ENCODE measurements around the gene NFATC4. TPM values are rescaled to one million over a fixed set of nuclear protein-coding genes. Genes with fewer than 3 reads are reported as not detected.
"Not testable (repeated sequence)": the region's sequence is repeated elsewhere in the genome, so short reads cannot be mapped to it uniquely, and the experiment has no call there.

Gene NFATC4
- 67.2 TPM for total RNA-seq

DNA sequence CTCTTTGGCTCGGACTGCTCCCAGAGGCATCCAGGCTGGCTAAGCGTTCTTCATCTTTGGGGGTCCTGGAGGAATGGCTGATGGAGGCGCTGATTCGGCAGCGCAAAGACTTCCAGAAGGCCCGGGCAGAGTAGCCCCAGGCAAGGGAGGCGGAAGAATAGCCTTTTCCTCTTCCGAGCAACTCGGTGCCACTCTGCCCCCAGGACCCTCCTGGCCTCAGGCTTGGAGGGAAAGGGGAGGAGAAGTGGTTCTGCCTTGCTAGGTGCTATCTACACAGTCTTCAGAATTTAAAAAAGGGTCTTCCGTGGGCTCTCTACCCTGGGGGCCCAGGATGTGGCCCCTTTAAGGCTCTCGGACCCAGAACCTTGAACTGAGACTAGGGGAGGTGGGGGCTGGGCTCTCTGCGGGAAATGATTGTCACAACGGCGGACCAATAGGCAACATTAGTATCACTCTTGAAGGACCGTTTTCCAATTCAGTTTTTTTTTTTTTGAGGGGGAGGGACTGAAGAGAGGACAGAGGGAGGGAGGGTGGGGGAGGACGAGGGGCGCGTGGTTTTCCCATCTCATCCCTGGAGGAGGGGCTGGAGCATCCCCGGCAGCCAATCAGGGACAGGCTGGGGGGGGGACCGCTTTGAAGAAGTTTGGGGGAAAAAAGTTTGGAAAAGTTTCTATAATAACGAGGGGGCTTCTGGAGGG, at the start of gene NFATC4:
TSS of gene NFATC4 (plus strand) at position 671 of the 698 bp plus-strand sequence. CDS start 157 bp downstream, outside the sequence.
- peak; percentile 85 for DNase-seq (ENCODE audit: low spot score)

DNA sequence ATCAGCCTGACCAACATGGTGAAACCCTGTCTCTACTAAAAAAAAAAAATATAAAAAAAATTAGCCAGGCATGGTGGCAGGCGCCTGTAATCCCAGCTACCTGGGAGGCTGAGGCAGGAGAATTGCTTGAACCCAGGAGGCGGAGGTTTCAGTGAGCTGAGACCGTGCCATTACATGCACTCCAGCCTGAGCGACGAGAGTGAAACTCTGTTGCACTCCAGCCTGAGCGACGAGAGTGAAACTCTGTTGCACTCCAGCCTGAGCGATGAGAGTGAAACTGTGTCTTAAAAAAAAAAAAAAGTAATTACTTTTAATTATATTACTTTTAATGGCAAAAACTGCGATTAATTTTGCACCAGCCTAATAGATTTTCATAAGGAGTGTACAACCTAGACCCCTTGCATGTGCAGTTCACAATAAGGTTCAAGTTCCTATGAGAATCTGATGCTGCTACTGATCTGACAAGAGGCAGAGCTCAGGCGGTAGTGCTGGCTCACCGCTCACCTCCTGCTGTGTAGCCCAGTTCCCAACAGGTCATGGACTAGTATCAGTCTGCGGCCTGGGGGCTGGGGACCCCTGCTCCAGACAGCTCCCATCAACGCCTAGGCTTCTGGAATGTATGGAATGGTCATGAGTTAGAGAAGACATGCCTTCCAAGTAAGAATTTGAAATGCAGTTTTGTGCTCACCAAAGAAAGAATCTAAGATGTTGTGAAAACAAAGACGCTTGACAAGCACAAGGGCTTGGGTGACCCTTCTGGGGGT, 46.6 kb upstream of the NFATC4 start:
- no peak for DNase-seq (ENCODE audit: low spot score)

DNA sequence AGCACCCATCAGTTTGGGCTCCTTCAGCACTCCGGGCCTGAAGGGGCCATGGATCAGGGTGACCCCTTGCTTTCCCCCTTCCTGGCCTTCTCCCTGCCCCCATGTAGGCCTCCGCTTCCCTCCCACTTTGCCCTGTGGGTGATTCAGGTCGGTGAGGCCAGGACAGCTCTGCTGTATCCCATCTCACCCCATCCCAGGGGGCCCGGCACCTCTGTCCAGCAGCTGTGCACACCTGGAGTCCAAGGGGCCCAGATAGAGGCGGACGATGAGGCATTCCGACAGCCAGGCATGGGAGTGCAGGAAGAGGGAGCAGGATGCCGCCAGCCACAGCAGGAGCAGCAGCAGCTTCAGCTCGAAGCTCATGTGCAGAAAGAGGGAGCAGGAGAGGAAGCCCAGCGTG, 45.3 kb upstream of the NFATC4 start:
- DNase-seq (ENCODE audit: low spot score): no peak

GRCh38 chr14:24323341-24323740, 44.6 kb upstream of the NFATC4 start:
- no peak for DNase-seq (ENCODE audit: low spot score)

- DNase-seq (ENCODE audit: low spot score): no peak
Observed at GRCh38 chr14:24324024-24324423, 44.0 kb upstream of the NFATC4 start.

GRCh38 chr14:24325041-24325530, 42.9 kb upstream of the NFATC4 start:
- no peak for DNase-seq (ENCODE audit: low spot score)

GRCh38 chr14:24325963-24326362, 42.0 kb upstream of the NFATC4 start:
- DNase-seq (ENCODE audit: low spot score): no peak

GRCh38 chr14:24327303-24327702, 40.7 kb upstream of the NFATC4 start:
- DNase-seq (ENCODE audit: low spot score): no peak

- DNase-seq (ENCODE audit: low spot score): not testable (repeated sequence)
Observed at GRCh38 chr14:24327914-24328313, 40.1 kb upstream of the NFATC4 start.

DNA sequence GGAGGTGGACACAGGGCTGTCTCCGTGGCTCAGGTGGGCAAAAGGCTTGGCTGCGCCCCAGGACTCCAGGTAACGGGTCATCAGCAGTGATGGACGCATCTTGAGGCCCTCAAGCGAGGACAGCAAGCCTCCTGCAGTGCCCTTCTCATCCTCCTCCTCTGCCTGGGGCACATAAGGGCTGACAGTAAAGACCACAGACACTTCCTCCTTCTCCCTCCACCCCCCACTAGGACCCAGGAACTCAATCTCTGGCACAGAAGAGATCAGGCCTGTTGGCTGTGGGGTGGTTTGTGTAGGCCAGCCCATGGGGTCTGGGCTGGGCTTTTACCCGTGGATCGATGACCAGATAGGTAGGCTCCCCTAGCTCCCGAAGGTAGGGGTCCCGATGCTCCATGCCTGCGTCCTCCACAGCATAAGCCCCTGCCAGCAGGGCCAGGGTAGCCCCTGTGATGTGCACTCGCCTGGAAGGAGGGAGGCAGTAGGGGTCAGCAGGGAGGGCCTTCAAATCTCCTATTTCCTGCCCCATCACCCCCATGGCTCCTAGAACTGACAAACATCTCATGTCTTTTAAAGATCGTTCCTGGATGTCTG, 38.8 kb upstream of the NFATC4 start:
- DNase-seq (ENCODE audit: low spot score): no peak

GRCh38 chr14:24329736-24330135, 38.2 kb upstream of the NFATC4 start:
- DNase-seq (ENCODE audit: low spot score): no peak

DNA sequence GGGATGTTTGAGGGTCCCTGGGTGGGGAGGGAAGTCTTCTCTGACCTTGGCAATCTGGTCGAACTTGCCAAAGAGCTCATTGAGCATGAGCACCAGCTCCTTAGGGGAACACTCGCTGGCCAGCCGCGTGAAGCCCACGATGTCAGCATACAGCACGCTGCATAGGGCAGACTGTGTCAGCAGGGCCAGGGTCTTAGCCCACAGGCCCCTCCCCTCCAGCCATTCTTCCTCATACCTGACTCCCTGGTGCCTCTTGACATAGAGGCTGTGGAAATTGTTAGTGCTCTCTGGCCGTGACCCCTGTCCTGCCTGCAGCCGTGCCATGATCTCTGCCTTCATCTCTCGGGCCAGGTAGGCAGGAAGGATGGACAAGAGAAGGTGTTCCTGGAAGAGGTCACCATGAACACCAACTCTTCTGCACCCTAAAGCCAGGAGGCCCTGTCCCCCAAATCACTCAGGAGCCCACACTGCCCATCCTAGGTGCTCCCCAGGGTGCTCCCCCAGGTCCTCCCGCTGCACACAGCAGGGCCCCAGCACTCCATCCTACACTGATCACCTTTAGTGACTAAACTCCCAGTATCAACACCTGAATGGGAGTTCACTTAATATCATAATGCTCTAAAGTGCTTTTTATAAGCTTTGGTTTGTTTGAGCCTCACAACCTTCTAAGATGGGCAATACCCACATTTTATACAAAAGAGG, 36.9 kb upstream of the NFATC4 start:
- no peak for DNase-seq (ENCODE audit: low spot score)

GRCh38 chr14:24331731-24332267, 36.2 kb upstream of the NFATC4 start:
- DNase-seq (ENCODE audit: low spot score): no peak

DNA sequence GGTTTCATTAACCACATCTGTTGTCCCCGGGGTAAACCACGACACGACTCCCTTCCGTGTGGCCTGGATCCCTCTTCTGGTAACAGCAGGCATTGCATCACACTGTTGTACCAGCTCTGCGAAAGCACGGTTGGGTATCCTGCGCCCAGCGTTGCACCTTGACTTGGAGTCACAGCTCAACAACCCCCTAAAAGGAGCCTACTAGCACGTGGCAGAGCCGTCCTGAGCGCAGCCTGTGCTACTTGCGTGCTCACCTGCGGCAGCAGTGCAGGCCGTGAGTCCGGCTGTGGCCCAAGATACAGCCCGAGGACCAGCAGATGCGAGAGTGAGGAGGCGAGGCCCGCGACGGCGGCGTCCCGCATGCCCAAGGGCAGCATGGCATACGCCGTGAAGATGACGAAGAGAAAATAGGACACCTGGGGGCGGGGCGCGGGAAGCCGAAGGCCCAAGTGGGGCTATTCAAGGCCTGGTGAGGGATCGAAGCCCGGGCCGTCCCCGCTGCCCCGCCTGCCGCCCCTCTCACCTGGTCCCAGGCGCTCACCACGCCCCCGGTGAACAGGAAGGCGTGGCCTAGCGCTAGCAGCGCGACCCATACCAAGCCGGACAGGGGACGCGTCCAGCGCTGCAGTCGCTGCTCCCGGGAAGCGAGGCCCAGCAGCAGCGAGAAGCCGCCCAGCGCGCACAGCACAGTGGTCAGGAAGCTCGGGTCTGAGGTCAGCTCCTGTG, 35.6 kb upstream of the NFATC4 start:
- DNase-seq (ENCODE audit: low spot score): peak; percentile 85

DNA sequence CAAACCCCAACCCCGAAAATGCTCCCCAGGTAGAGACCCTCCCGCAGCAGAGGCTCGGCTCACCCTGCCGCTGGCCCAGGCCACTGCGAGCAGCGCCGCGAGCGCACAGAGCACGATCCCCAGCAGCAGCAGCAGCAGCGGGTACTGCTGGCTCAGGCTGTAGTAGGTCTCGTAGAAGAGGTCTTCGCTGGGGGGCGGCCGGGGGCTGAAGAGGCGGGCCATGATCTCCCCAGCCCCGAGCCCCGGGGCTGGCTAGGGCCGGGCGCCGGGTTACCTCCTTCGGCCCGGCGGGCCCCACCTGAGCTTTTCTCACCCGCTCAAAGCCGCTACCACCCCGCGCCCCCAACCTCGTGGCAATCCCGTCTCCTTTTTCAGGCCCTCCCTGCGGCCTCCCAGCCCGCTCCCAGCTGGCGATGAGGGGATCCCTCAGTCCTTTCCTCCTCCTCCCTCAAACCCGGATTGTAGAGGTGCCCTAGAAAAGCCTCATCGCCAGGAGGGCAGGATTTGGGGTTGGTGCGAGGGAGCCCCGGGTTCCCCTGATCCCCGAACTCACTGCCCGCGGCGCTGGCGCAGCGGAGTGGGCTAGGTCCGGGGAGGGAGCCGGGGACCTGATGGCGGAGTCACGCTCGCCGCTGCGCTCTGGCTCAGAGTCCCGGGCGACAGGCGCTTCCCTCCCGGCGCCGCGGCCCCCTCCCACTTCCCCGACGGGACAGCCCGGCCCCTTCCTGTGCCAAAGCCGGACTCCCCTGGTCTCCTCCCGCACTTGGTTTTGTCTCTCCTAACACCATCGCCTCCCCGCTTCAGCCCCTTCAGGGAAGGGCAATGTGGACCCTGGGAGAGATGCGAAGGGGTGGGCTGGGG, 33.3 kb upstream of the NFATC4 start, which contains the start of gene ADCY4:
TSS of gene ADCY4 (minus strand) at position 641 of the 861 bp plus-strand sequence. CDS start at position 222, 419 bp downstream.
- no peak for DNase-seq (ENCODE audit: low spot score)

DNA sequence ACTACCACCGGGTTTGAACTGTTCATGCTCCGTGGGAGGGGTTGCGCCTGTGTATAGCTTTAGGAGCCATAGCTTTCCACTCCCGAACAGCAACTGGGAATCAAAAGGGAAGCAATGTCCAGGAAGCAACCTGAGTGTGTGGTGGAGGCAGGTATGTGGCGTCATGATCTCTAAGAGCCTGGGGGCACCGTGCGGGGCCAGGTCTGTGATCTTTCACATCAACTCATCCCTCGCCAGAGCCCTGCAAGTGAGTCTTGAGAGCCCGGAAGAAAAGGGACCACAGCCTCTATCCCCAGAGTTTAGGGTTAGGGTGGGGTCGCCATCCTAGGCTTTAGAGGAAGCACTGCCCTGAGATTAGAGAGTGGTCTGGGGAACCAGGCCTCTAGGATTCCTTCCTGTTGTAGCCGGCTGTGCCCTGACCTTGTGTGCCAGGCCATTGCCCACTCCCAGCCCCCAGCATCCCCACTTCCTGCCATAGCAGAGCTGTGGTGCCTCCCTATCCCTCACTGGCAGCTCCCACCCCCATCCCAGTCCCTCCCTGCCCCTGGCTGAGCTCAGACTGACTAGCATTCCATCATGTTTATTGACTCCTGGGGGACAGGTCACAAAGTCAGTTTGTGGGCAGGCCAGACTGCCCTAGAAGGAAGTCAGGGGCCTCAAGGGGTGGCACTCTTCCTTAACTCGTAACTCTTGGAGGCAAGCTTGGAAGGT, 32.4 kb upstream of the NFATC4 start:
- no peak for DNase-seq (ENCODE audit: low spot score)

GRCh38 chr14:24337144-24337823, 30.7 kb upstream of the NFATC4 start:
- DNase-seq (ENCODE audit: low spot score): no peak

GRCh38 chr14:24337824-24338175, 30.2 kb upstream of the NFATC4 start:
- DNase-seq (ENCODE audit: low spot score): no peak

DNA sequence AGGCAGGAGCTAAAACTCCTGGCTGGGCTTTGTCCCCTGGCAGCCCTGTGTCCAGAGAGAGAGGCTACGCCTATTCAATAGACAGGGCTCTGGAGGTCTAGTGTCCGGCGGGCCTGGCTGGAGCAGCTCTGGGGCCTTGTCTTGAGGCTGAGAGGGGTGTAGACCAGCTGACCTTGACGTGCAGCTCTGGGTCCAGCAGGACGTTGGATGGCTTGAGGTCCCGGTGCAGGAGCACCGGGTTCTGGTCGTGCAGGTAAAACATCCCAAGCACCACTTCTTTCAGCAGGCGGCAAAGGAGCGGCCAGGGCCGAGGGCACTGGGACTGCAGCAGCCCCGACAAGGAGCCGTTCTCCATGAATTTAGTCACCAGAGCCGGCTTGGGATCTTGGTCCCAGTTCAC, 29.1 kb upstream of the NFATC4 start:
- no peak for DNase-seq (ENCODE audit: low spot score)

Data from ureter (tissue), 1 donor.